Esophagus muscularis mucosa (tissue), 4 donors: ENCODE measurements around the gene HDAC1. TPM values are rescaled to one million over a fixed set of nuclear protein-coding genes. Genes with fewer than 3 reads are reported as not detected.

ENCODE experiments used
- DNase-seq: peaks from one replicate; pipeline ENCODE4 v3.0.0-alpha.2; 2017; ENCODE audit errors: extremely low spot score
- H3K27ac ChIP-seq, 4 donors: fragments of 200-600 bp; sonication (generic); replicated peaks in 1 of 4; 1 replicate in 3 of 4; 2 replicates in 1 of 4; pipeline ENCODE4 v1.5.1; 2016 to 2019; ENCODE audit warnings: mild to moderate bottlenecking in 1 of 4
- H3K27me3 ChIP-seq, 4 donors: fragments of 200-600 bp; sonication (generic); one replicate each; pipeline versions ENCODE4 v1.5.1 to v1.6.0; 2016 to 2019
- H3K36me3 ChIP-seq, 4 donors: fragments of 200-600 bp; sonication (generic); one replicate each; pipeline ENCODE4 v1.5.1; 2016 to 2019
- H3K4me1 ChIP-seq, 4 donors: fragments of 200-600 bp; sonication (generic); one replicate each; pipeline ENCODE4 v1.5.1; 2016 to 2019
- H3K4me3 ChIP-seq, 4 donors: fragments of 200-600 bp; sonication (generic); 1 replicate in 2 of 4; 2 replicates in 2 of 4; pipeline ENCODE4 v1.5.1; 2016 to 2019; ENCODE audit warnings: mild to moderate bottlenecking in 4 of 4, moderate library complexity in 1 of 4
- H3K9me3 ChIP-seq, 4 donors: fragments of 200-600 bp; sonication (generic); 1 replicate in 3 of 4; 2 replicates in 1 of 4; pipeline ENCODE4 v1.5.1; 2016 to 2019
- CTCF ChIP-seq, 3 experiments: fragments of 200-600 bp in 2 of 3; fragments of 450-650 bp in 1 of 3; sonication (generic) in 2 of 3; IDR thresholded peaks; one replicate each; pipeline ENCODE4 v1.5.1; 2017 to 2019; ENCODE audit warnings: antibody characterized with exemption in 3 of 3, mild to moderate bottlenecking in 2 of 3, moderate library complexity in 1 of 3
- EP300 ChIP-seq: sonication (generic); formaldehyde crosslinking; IDR thresholded peaks from one replicate; pipeline ENCODE4 v1.6.1; 2017; ENCODE audit warnings: antibody characterized with exemption
- POLR2A ChIP-seq: fragments of 450-650 bp; IDR thresholded peaks from one replicate; pipeline ENCODE4 v1.6.1; 2017; ENCODE audit warnings: antibody characterized with exemption, moderate library complexity, mild to moderate bottlenecking, low read depth
- POLR2AphosphoS5 ChIP-seq, 2 donors: sonication (generic); formaldehyde crosslinking; IDR thresholded peaks; one replicate each; pipeline ENCODE4 v1.6.1; 2017; ENCODE audit warnings: antibody characterized with exemption in 2 of 2
- WGBS: methylation state at CpG from one replicate; pipeline ENCODE4 v1.1.5; 2018; 5-methylcytosine and 5-hydroxymethylcytosine counted together
- intact Hi-C: fragments of 100-400 bp; cut with DNase I; formaldehyde crosslinking; loops from one replicate; pipeline ENCODE4 v1.15.1; 2023
- total RNA-seq, 4 donors: library from RNA; depleted of rRNA; stranded (reverse); fragments of >200 nt; gene quantifications; one replicate each; pipeline versions ENCODE4 v1.1.0 to v1.2.1, GENCODE V29; 2016

The HDAC1 gene
- 10 to 100 TPM; 42.8 to 70.4 (median 51.4) TPM for total RNA-seq

- TF ChIP-seq POLR2A, result no peak
- TF ChIP-seq POLR2AphosphoS5 (IDR thresholded peaks at IDR 0.05), result peak; percentile 68 to 80
- TF ChIP-seq EP300, result no peak
- TF ChIP-seq CTCF (IDR thresholded peaks at IDR 0.05), result peak in 1 of 3 experiments; percentile 25
- Histone ChIP-seq H3K36me3 (no peaks in the 10 kb centered on the region), H3K9me3 (no peaks in the 10 kb centered on the region), H3K4me1 (peaks cover 6 to 36% (median 20%) of the 10 kb centered on the region in 4 donors), H3K27ac (peak within 1 kb of the TSS; percentile 81 to 90 (median 84)), H3K4me3 (peak within 1 kb of the TSS; percentile 69 to 86 (median 76)), H3K27me3 (no peaks in the 10 kb centered on the region)
- WGBS, result under 1% methylated on average over 24 of the region's 67 CpGs
- intact Hi-C loops, result no loop called here
- DNase-seq, result peak; percentile 98
Measured at GRCh38 chr1:32291708-32292538, at the start of gene HDAC1. HDAC1 (plus strand) TSS chr1:32292083; CDS start chr1:32292170, 87 bp downstream.

GRCh38 chr1:32242341-32242851 lies 49.5 kb upstream of the HDAC1 start:
- TF ChIP-seq POLR2AphosphoS5 (IDR thresholded peaks at IDR 0.05) (peak in 1 of 2 donors; percentile 21), POLR2A (no peak), EP300 (no peak)
- H3K36me3 ChIP-seq, result no peaks in the 10 kb centered on the region
- peaks cover 40 to 59% (median 49%) of the 10 kb centered on the region in 4 donors for H3K4me1 ChIP-seq
- intact Hi-C loops, result no loop called here
- 38% methylated on average over 7 of the region's 7 CpGs for WGBS
- H3K27ac ChIP-seq, result peak overlapping the region; percentile 28 to 85 (median 78)
- H3K27me3 ChIP-seq, result no peaks in the 10 kb centered on the region
- H3K9me3 ChIP-seq, result no peaks in the 10 kb centered on the region
- DNase-seq, result no peak
- H3K4me3 ChIP-seq, result peak overlapping the region in 3 of 4 donors; percentile 18 to 42 (median 22)

GRCh38 chr1:32246888-32247273 lies 45.0 kb upstream of the HDAC1 start, which contains the start of gene FAM167B:
FAM167B (plus strand) TSS chr1:32247222; CDS start chr1:32247422, 200 bp downstream.
- DNase-seq, result no peak
- intact Hi-C loops, result no loop called here

GRCh38 chr1:32247452-32247851 lies 44.4 kb upstream of the HDAC1 start:
- Histone ChIP-seq H3K27me3 (no peaks in the 10 kb centered on the region), H3K36me3 (no peaks in the 10 kb centered on the region), H3K4me3 (peak overlapping the region in 1 of 4 donors; percentile 29), H3K4me1 (peaks cover 49 to 66% (median 65%) of the 10 kb centered on the region in 4 donors), H3K9me3 (no peaks in the 10 kb centered on the region), H3K27ac (peak overlapping the region; percentile 48 to 73 (median 62))
- intact Hi-C loops, result no loop called here
- 67% methylated on average over 9 of the region's 12 CpGs for WGBS
- TF ChIP-seq POLR2A, result no peak
- no peak for TF ChIP-seq CTCF (IDR thresholded peaks at IDR 0.05)
- TF ChIP-seq POLR2AphosphoS5 (IDR thresholded peaks at IDR 0.05), result no peak
- TF ChIP-seq EP300, result no peak
- DNase-seq, result no peak

More at GRCh38 chr1:32246888-32247273, 45.0 kb upstream of the HDAC1 start, which contains the start of gene FAM167B:
- no peak for TF ChIP-seq CTCF (IDR thresholded peaks at IDR 0.05)
- no peak for TF ChIP-seq POLR2A
- TF ChIP-seq EP300, result peak; percentile 34
- TF ChIP-seq POLR2AphosphoS5 (IDR thresholded peaks at IDR 0.05), result peak; percentile 72 to 74
- Histone ChIP-seq H3K27me3 (no peaks in the 10 kb centered on the region), H3K9me3 (no peaks in the 10 kb centered on the region), H3K27ac (peak within 1 kb of the TSS; percentile 48 to 73 (median 62)), H3K36me3 (no peaks in the 10 kb centered on the region), H3K4me1 (peaks cover 55 to 68% (median 65%) of the 10 kb centered on the region in 4 donors), H3K4me3 (peak within 1 kb of the TSS in 1 of 4 donors; percentile 29)
- WGBS, result 27% methylated on average over 2 of the region's 3 CpGs
